ENCODE results near the gene TRMT61A.

The TRMT61A gene

GRCh38 chr14:103535891-103536565 lies 7.0 kb downstream of the TRMT61A start:
- Histone ChIP-seq H3K36me3 (ENCODE audit: control insufficient read depth, insufficient read depth, low read length) (peaks cover 3% of the 10 kb centered on the region), H3K27ac (ENCODE audit: low read depth, low read length) (peak overlapping the region; percentile 98), H3K27me3 (ENCODE audit: control insufficient read depth, insufficient read depth, low read length) (no peaks in the 10 kb centered on the region), H3K9ac (ENCODE audit: low read length) (no peak overlapping the region), H3K4me1 (ENCODE audit: control insufficient read depth, insufficient read depth, low read length) (peaks cover 63% of the 10 kb centered on the region), H3K4me3 (ENCODE audit: low read length) (peak overlapping the region; percentile 2)

GRCh38 chr14:103536693-103537092 lies 7.7 kb downstream of the TRMT61A start:
- Histone ChIP-seq H3K36me3 (ENCODE audit: control insufficient read depth, insufficient read depth, low read length) (peaks cover 3% of the 10 kb centered on the region), H3K4me1 (ENCODE audit: control insufficient read depth, insufficient read depth, low read length) (peaks cover 70% of the 10 kb centered on the region), H3K27ac (ENCODE audit: low read depth, low read length) (peak overlapping the region; percentile 98)

GRCh38 chr14:103537175-103537990 lies 8.4 kb downstream of the TRMT61A start:
- H3K4me3 ChIP-seq (ENCODE audit: low read length), result no peak overlapping the region
- H3K4me1 ChIP-seq (ENCODE audit: control insufficient read depth, insufficient read depth, low read length), result peaks cover 73% of the 10 kb centered on the region
- peaks cover 3% of the 10 kb centered on the region for H3K36me3 ChIP-seq (ENCODE audit: control insufficient read depth, insufficient read depth, low read length)
- peak overlapping the region; percentile 98 for H3K27ac ChIP-seq (ENCODE audit: low read depth, low read length)
- H3K27me3 ChIP-seq (ENCODE audit: control insufficient read depth, insufficient read depth, low read length), result no peaks in the 10 kb centered on the region
- no peak overlapping the region for H3K9ac ChIP-seq (ENCODE audit: low read length)

More at GRCh38 chr14:103536693-103537092, 7.7 kb downstream of the TRMT61A start:
- Histone ChIP-seq H3K27me3 (ENCODE audit: control insufficient read depth, insufficient read depth, low read length) (no peaks in the 10 kb centered on the region), H3K4me3 (ENCODE audit: low read length) (no peak overlapping the region), H3K9ac (ENCODE audit: low read length) (no peak overlapping the region)

GRCh38 chr14:103538291-103539055 lies 9.5 kb downstream of the TRMT61A start:
- H3K36me3 ChIP-seq (ENCODE audit: control insufficient read depth, insufficient read depth, low read length), result peaks cover 3% of the 10 kb centered on the region
- no peak overlapping the region for H3K4me3 ChIP-seq (ENCODE audit: low read length)
- no peak overlapping the region for H3K9ac ChIP-seq (ENCODE audit: low read length)
- H3K27ac ChIP-seq (ENCODE audit: low read depth, low read length), result peak overlapping the region; percentile 90
- H3K4me1 ChIP-seq (ENCODE audit: control insufficient read depth, insufficient read depth, low read length), result peaks cover 76% of the 10 kb centered on the region
- no peaks in the 10 kb centered on the region for H3K27me3 ChIP-seq (ENCODE audit: control insufficient read depth, insufficient read depth, low read length)

GRCh38 chr14:103539056-103539825 lies 10.2 kb downstream of the TRMT61A start:
- Histone ChIP-seq H3K4me1 (ENCODE audit: control insufficient read depth, insufficient read depth, low read length) (peaks cover 75% of the 10 kb centered on the region), H3K9ac (ENCODE audit: low read length) (no peak overlapping the region), H3K36me3 (ENCODE audit: control insufficient read depth, insufficient read depth, low read length) (no peaks in the 10 kb centered on the region), H3K27me3 (ENCODE audit: control insufficient read depth, insufficient read depth, low read length) (no peaks in the 10 kb centered on the region), H3K27ac (ENCODE audit: low read depth, low read length) (peak overlapping the region; percentile 90), H3K4me3 (ENCODE audit: low read length) (no peak overlapping the region)

GRCh38 chr14:103540821-103541708 lies 12.1 kb downstream of the TRMT61A start:
- no peaks in the 10 kb centered on the region for H3K36me3 ChIP-seq (ENCODE audit: control insufficient read depth, insufficient read depth, low read length)
- peak overlapping the region; percentile 17 for H3K4me3 ChIP-seq (ENCODE audit: low read length)
- peaks cover 67% of the 10 kb centered on the region for H3K4me1 ChIP-seq (ENCODE audit: control insufficient read depth, insufficient read depth, low read length)
- no peaks in the 10 kb centered on the region for H3K27me3 ChIP-seq (ENCODE audit: control insufficient read depth, insufficient read depth, low read length)
- peak overlapping the region; percentile 85 for H3K27ac ChIP-seq (ENCODE audit: low read depth, low read length)
- no peak overlapping the region for H3K9ac ChIP-seq (ENCODE audit: low read length)

GRCh38 chr14:103541709-103542604 lies 13.0 kb downstream of the TRMT61A start:
- Histone ChIP-seq H3K4me1 (ENCODE audit: control insufficient read depth, insufficient read depth, low read length) (peaks cover 70% of the 10 kb centered on the region), H3K9ac (ENCODE audit: low read length) (no peak overlapping the region), H3K36me3 (ENCODE audit: control insufficient read depth, insufficient read depth, low read length) (no peaks in the 10 kb centered on the region), H3K27me3 (ENCODE audit: control insufficient read depth, insufficient read depth, low read length) (no peaks in the 10 kb centered on the region), H3K4me3 (ENCODE audit: low read length) (no peak overlapping the region), H3K27ac (ENCODE audit: low read depth, low read length) (peak overlapping the region; percentile 85)

GRCh38 chr14:103542605-103543088 lies 13.7 kb downstream of the TRMT61A start:
- H3K4me1 ChIP-seq (ENCODE audit: control insufficient read depth, insufficient read depth, low read length), result peaks cover 70% of the 10 kb centered on the region
- no peak overlapping the region for H3K9ac ChIP-seq (ENCODE audit: low read length)

GRCh38 chr14:103543140-103543539 lies 14.1 kb downstream of the TRMT61A start:
- H3K9ac ChIP-seq (ENCODE audit: low read length), result no peak overlapping the region
- peak overlapping the region; percentile 85 for H3K27ac ChIP-seq (ENCODE audit: low read depth, low read length)
- peaks cover 68% of the 10 kb centered on the region for H3K4me1 ChIP-seq (ENCODE audit: control insufficient read depth, insufficient read depth, low read length)
- H3K4me3 ChIP-seq (ENCODE audit: low read length), result no peak overlapping the region
- H3K27me3 ChIP-seq (ENCODE audit: control insufficient read depth, insufficient read depth, low read length), result no peaks in the 10 kb centered on the region
- no peaks in the 10 kb centered on the region for H3K36me3 ChIP-seq (ENCODE audit: control insufficient read depth, insufficient read depth, low read length)

More at GRCh38 chr14:103542605-103543088, 13.7 kb downstream of the TRMT61A start:
- H3K4me3 ChIP-seq (ENCODE audit: low read length), result no peak overlapping the region
- H3K27ac ChIP-seq (ENCODE audit: low read depth, low read length), result peak overlapping the region; percentile 85
- H3K36me3 ChIP-seq (ENCODE audit: control insufficient read depth, insufficient read depth, low read length), result no peaks in the 10 kb centered on the region
- H3K27me3 ChIP-seq (ENCODE audit: control insufficient read depth, insufficient read depth, low read length), result no peaks in the 10 kb centered on the region

- Histone ChIP-seq H3K27ac (ENCODE audit: low read depth, low read length) (peak overlapping the region; percentile 85), H3K4me3 (ENCODE audit: low read length) (no peak overlapping the region), H3K4me1 (ENCODE audit: control insufficient read depth, insufficient read depth, low read length) (peaks cover 63% of the 10 kb centered on the region), H3K36me3 (ENCODE audit: control insufficient read depth, insufficient read depth, low read length) (no peaks in the 10 kb centered on the region), H3K9ac (ENCODE audit: low read length) (no peak overlapping the region), H3K27me3 (ENCODE audit: control insufficient read depth, insufficient read depth, low read length) (no peaks in the 10 kb centered on the region)
Observed at GRCh38 chr14:103543721-103544387, 14.9 kb downstream of the TRMT61A start.

Data from rectal smooth muscle tissue (tissue), 1 donor.